ENCODE measurements around the gene TTLL9. TPM values are rescaled to one million over a fixed set of nuclear protein-coding genes. Genes with fewer than 3 reads are reported as not detected.

TTLL9 gene
- polyA plus RNA-seq, 3 donors: 2.7 to 3.3 (median 2.9) TPM

- no peak for DNase-seq (ENCODE audit: low read depth in 3 of 3, low spot score in 2 of 3)
These were observed 7.2 kb downstream of the TTLL9 start for GRCh38 chr20:31877684-31878083.

DNA sequence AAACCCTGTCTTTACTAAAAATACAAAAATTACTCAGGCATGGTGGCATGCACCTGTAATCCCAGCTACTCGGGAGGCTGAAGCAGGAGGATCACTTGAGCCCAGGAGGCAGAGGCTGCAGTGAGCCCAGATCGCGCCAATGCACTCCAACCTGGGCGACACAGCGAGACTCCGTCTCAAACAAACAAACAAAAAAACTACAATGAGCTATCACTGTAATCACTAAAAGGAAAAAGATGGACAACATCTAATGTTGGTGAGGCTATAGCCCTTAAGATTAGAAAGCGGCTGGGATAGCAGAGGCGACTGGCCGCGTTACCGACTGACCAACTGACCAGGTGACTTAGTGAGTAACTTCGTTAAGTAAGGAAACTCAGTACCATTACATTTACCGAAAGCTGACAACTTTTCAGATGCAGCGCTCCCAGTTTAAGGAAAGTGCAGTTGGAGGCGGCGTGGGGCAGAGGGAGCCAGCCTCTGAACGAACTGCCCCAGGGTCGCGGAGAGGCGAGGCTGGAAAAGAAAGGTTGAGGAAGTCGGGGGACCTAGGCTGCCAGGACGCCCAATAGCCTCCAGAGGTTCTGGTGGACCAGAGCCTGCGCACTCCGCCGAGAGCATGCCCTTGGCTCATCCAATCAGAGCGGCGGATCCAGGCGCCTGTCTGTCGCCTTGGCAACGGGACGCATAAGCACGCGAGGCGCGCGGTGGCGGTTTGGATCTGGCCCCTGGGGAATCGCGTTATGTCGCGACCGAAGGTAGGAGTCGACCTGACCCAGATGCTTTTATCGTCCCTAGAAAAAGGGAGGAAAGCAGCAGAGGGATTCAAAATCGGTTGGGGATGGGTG, 8.9 kb downstream of the TTLL9 start:
- peak; percentile 85 to 92 (median 89) for DNase-seq (ENCODE audit: low read depth in 3 of 3, low spot score in 2 of 3)

GRCh38 chr20:31881945-31882344, 11.5 kb downstream of the TTLL9 start:
- no peak for DNase-seq (ENCODE audit: low read depth in 3 of 3, low spot score in 2 of 3)

- DNase-seq (ENCODE audit: low read depth in 3 of 3, low spot score in 2 of 3): no peak
These were observed 13.4 kb downstream of the TTLL9 start for GRCh38 chr20:31883829-31884228.

GRCh38 chr20:31890646-31891045, 20.2 kb downstream of the TTLL9 start:
- DNase-seq (ENCODE audit: low read depth in 3 of 3, low spot score in 2 of 3): no peak

GRCh38 chr20:31894980-31895675, 24.7 kb downstream of the TTLL9 start:
- no peak for DNase-seq (ENCODE audit: low read depth in 3 of 3, low spot score in 2 of 3)

DNA sequence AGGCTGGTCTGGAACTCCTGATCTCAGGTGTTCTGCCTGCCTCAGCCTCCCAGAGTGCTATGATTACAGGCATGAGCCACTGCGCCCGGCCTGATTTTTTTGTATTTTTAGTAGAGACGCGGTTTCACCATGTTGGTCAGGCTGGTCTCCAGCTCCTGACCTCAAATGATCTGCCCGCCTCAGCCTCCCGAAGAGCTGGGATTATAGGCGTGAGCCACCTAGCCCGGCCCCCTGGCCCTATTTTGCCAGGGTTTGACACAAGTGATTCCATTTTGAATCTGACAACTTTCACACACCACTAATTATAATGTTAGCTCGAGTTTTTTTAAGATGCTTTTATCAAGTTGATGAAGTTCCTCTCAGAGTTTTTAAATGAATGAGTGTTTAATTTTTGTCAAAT, 25.6 kb downstream of the TTLL9 start:
- no peak for DNase-seq (ENCODE audit: low read depth in 3 of 3, low spot score in 2 of 3)

- DNase-seq (ENCODE audit: low read depth in 3 of 3, low spot score in 2 of 3): no peak
These were observed 27.1 kb downstream of the TTLL9 start for GRCh38 chr20:31897541-31897940.

DNA sequence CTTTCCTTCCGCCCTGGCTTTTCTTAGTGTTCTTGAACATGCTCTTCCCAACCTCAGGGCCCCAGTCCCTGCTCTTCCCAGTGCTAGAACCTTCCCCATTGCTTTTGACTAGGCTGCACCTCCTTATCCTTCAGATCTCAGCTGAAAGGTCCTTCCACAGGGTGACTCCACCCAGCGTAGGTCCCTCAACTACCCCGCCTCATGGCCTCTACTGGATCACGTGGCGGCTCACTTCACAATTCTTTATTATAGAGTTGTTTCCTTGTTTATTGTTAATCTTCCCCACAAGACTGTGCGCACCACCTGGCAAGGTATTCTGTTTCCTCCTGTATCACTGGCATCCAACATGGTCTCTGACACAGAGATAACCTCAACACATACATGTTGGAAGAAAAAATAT, 31.2 kb downstream of the TTLL9 start:
- no peak for DNase-seq (ENCODE audit: low read depth in 3 of 3, low spot score in 2 of 3)

- no peak for DNase-seq (ENCODE audit: low read depth in 3 of 3, low spot score in 2 of 3)
These were observed 33.4 kb downstream of the TTLL9 start for GRCh38 chr20:31903627-31904386.

DNA sequence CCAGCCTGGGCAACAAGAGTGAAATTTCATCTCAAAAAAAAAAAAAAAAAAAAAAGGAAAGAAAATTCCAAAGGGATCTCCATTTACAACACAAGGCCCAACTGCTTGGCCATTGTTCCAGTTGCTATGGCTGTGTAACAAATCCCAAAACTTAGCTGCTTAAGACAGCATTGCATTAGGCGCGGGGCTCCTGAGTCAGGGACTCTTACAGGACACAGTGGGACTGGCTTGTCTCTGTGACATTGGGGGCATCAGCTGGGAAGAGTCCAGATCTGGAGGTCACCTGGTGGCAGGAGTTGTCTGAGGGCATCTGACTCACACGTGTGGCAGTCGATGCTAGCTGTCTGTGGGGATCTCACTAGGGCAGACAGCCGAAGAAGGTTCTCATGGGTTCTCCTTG, 35.6 kb downstream of the TTLL9 start:
- no peak for DNase-seq (ENCODE audit: low read depth in 3 of 3, low spot score in 2 of 3)

DNA sequence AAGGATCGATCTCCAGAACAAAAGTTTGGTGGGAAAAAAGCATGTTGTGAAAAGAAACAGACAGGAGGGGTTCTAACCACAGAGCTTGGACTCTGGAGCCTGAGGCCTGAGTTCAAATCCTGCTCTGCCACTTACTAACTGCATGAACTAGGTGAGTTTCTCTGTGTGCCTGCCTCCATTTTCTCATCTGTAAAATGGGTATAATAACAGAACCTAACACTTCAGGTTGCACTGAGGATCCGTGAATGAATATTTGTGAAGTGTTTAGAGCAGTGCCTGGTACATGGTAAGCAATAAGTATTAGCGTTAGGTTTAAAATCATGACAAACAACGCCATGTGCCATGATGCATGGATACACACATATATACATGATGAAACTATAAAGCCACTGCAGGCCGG, 36.6 kb downstream of the TTLL9 start:
- DNase-seq (ENCODE audit: low read depth in 3 of 3, low spot score in 2 of 3): no peak

- no peak for DNase-seq (ENCODE audit: low read depth in 3 of 3, low spot score in 2 of 3)
These were observed 37.6 kb downstream of the TTLL9 start for GRCh38 chr20:31908016-31908415.

- no peak for DNase-seq (ENCODE audit: low read depth in 3 of 3, low spot score in 2 of 3)
These were observed 38.0 kb downstream of the TTLL9 start for GRCh38 chr20:31908424-31908823.

DNA sequence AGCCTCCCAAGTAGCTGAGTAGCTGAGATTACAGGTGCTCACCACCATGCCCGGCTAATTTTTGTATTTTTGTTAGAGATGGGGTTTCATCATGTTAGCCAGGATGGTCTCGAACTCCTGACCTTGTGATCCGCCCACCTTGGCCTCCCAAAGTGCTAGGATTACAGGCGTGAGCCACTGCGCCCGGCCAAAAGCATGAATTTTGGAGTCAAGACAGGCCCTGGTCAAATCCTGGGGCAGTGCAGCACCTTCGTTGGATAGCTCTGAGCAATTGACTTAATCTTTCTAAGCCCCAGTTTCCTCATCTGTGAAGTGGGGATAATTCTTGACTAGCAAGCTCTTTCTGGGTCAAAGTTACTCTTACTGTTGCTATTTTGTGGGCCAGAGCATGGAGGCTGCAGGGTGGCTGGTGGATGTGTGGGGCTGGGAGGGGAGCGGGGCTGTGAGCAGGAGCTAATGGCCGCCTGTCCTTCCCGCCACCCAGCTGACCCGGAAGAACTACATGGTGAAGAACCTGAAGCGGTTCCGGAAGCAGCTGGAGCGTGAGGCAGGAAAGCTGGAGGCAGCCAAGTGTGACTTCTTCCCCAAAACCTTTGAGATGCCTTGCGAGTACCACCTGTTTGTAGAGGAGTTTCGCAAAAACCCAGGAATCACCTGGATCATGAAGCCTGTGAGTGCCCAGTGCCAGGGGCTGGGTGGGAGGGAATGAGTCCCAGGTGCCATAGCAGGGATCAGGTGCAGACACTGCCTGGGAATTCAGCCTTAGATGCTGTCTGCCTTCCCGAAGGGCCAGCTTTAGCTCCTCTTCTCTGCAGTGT, 39.0 kb downstream of the TTLL9 start:
- DNase-seq (ENCODE audit: low read depth in 3 of 3, low spot score in 2 of 3): no peak

- DNase-seq (ENCODE audit: low read depth in 3 of 3, low spot score in 2 of 3): no peak
These were observed 39.8 kb downstream of the TTLL9 start for GRCh38 chr20:31910071-31910803.

DNA sequence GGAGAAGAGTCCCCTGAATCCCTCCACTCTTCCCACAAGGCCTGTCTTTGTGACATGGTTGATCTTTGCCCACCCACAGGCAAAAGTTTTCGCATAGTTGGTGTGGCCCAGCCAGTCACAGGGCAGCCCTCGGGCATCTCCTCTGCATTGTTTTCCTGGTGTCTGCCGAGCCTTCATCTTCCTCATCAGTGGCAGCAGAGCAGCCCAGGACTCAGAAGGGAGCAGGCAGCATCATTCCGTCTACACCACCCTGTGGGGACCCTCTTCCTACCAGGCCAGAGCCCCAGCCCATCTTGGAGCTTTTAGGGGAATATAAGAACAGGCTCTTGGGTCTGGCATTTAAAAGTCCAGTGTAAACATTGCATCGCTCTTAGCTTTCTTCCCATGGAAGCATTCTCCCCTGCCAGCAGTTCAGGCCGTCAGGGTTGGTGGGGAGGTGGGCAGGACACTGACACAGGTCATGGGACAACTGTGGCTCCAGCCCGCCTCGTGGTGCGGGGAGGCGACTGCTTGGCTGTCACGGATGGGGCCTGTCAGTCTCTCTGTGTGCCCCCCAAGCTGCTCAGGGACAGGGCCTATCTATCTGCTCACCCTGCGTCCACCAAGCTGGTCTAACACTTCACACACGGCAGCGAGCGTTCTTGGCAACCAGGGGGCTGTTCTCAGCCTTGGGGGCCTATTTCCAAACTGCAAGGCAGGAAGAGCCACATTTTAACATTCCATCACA, 43.2 kb downstream of the TTLL9 start:
- DNase-seq (ENCODE audit: low read depth in 3 of 3, low spot score in 2 of 3): no peak

- DNase-seq (ENCODE audit: low read depth in 3 of 3, low spot score in 2 of 3): peak in 1 of 3 donors; percentile 10
These were observed 43.7 kb downstream of the TTLL9 start for GRCh38 chr20:31914170-31914569.
